Central memory CD8-positive, alpha-beta T cell (primary cell): Measurements from ENCODE around the gene PEMT.
"Not testable (repeated sequence)": the region's sequence is repeated elsewhere in the genome, so short reads cannot be mapped to it uniquely, and the experiment has no call there.

Experiments used
- ATAC-seq: fragments of 150-1000 bp; cut with Tn5 transposase; replicated peaks from 2 replicates; pipeline ENCODE4 v1.10.0; 2022; ENCODE audit warnings: mild to moderate bottlenecking, moderate FRiP score, moderate number of reproducible peaks; ENCODE audit not compliant: poor library complexity, severe bottlenecking; ENCODE audit errors: extremely low read depth
- DNase-seq, 2 donors: peaks; one replicate each; pipeline ENCODE4 v3.0.0; 2021; ENCODE audit warnings: low spot score in 2 of 2
- H3K27ac Mint-ChIP-seq: one replicate; pipeline ENCODE4 v1.8.0; 2022; ENCODE audit warnings: low read depth, mild to moderate bottlenecking, moderate library complexity, mixed read lengths
- H3K27me3 Mint-ChIP-seq: one replicate; pipeline ENCODE4 v1.8.0; 2022; ENCODE audit warnings: mixed read lengths
- H3K36me3 Mint-ChIP-seq: one replicate; pipeline ENCODE4 v1.8.0; 2022; ENCODE audit warnings: mild to moderate bottlenecking, moderate library complexity, mixed read lengths; ENCODE audit not compliant: insufficient read depth
- H3K4me1 Mint-ChIP-seq: one replicate; pipeline ENCODE4 v1.8.0; 2022; ENCODE audit warnings: mixed read lengths
- H3K4me3 Mint-ChIP-seq: one replicate; pipeline ENCODE4 v1.8.0; 2022; ENCODE audit warnings: mild to moderate bottlenecking, moderate library complexity, mixed read lengths
- H3K9me3 Mint-ChIP-seq: one replicate; pipeline ENCODE4 v1.8.0; 2022; ENCODE audit warnings: mixed read lengths

The PEMT gene, protein sequence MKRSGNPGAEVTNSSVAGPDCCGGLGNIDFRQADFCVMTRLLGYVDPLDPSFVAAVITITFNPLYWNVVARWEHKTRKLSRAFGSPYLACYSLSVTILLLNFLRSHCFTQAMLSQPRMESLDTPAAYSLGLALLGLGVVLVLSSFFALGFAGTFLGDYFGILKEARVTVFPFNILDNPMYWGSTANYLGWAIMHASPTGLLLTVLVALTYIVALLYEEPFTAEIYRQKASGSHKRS

DNA sequence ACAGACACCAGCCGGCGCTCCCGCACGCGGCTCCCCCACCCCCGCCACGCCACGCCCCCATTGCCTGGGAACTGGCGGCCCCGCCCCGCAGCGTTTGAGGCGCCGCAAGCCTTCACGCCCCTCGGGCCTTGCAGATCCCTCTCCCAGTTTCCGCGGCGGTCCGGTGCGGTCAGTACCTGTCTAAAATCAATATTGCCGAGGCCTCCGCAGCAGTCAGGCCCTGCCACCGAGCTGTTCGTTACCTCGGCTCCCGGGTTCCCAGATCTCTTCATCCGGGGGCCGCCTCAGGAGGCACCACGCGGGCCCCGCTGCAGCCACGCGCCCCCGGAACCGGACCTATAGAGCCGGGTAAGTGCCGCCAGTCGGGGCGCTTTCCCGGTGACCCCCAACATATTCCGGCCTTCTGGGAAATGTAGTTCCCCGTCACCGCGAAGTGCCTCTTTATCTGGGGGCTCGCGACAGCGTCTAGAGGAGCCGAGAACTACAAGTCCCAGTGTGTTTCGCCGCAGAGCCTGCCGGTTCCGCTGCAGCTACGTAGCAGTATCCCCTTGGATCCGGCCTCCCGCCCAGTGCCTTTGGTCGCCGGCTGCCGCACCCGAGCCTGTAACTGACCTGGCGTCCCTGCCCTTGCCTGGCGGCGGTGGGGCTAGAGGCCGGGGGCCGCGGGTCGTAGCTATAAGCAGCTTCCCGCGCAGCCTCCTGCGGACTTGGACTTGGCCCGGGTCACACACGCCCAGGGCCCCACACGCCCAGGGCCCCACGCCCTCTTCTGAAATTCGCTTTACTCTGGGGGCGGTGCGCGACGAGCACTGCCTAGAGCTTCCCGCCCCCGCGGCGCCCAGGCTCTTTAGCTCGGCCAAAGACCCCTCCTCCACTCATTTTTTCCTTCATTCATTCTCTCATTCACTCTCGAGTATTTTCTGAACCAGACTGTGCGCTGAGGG lies at the start of gene PEMT:
Gene PEMT (minus strand): TSS at position 354 of the 944 bp plus-strand sequence. CDS start 82 bp downstream, at position 272.
- peaks cover 19% of the 10 kb centered on the region for H3K4me1 Mint-ChIP-seq
- ATAC-seq: peak; percentile 97
- H3K36me3 Mint-ChIP-seq: peaks cover 2% of the 10 kb centered on the region
- H3K27me3 Mint-ChIP-seq: no peaks in the 10 kb centered on the region
- DNase-seq: peak; percentile 84 to 89
- H3K27ac Mint-ChIP-seq: peak within 1 kb of the TSS; percentile 80
- H3K4me3 Mint-ChIP-seq: peak within 1 kb of the TSS; percentile 88
- H3K9me3 Mint-ChIP-seq: no peaks in the 10 kb centered on the region

DNA sequence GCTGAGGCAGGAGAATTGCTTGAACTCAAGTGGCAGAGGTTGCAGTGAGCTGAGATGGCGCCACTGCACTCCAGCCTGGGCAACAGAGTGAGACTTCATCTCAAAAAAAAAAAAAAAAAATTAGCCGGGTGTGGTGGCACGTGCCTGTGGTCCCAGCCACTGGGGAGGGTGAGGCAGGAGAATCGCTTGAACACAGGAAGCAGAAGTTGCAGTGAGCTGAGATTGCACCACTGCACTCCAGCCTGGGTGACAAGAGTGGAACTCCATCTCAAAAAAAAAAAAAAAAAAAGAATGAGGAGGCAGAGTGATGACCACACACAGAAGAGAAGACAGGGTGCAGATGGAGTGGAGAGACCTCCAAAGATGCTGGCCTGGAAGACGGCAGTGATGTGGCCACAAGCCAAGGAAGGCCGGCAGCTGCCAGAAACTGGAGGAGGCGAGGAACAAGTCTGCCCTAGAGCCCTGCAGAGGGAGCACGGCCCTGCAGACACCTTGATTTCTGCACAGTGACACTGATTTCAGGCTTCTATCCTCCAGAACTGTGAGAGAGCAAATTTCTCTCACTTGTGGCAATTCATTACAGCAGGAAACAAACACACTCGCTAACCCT lies 48.3 kb upstream of the PEMT start:
- not testable (repeated sequence) for ATAC-seq, H3K9me3 Mint-ChIP-seq, H3K4me3 Mint-ChIP-seq, DNase-seq, H3K27me3 Mint-ChIP-seq, H3K4me1 Mint-ChIP-seq, H3K36me3 Mint-ChIP-seq, H3K27ac Mint-ChIP-seq

DNA sequence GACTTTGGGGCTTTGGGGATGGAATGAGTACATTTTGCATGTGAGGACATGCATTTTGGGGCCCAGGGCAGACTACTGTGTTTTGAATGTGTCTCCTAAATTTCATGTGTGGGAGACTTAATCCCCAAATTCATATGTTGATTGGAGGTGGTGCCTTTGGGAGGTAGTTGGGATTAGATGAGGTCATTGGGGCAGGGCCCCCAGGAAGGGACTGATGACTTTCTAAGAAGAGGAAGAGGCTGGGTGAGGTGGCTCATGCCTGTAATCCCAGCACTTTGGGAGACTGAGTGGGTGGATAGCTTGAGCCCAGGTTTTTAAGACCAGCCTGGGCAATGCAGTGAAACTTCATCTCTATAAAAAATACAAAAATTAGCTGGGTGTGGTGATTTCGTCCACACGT lies 47.0 kb upstream of the PEMT start:
- Mint-ChIP-seq H3K9me3 (no peaks in the 10 kb centered on the region), H3K4me1 (no peaks in the 10 kb centered on the region), H3K27me3 (no peaks in the 10 kb centered on the region), H3K4me3 (no peak overlapping the region), H3K27ac (no peak overlapping the region), H3K36me3 (peaks cover 6% of the 10 kb centered on the region)
- ATAC-seq (no peak), DNase-seq (no peak)

DNA sequence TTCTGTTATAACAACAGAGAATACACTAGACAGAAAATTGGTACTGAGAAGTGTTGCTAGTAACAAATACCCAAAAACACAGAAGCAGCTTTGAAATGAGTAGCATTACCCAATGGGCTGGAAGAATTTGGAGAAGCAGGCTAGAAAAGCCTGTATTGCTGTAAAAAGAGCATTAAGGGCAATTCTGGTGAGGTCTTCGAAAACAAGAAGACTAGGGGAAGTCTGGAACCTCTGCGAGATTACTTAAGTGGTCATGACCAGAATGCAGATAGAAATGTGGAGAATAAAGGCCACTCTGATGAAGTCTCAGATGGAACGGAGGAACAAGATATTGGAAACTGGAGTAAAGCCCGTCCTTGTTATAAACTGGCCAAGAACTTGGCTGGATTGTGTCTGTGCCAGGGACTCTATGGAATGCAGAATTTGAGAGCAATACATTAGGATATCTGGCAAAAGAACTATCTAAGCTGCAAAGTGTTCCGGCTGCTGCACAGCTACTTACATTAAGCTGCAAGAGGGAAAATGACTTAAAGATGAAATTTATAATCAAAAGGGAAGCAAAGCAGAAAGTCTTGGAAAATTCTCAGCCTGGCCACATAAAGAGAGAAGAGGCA lies 44.9 kb upstream of the PEMT start:
- Mint-ChIP-seq H3K4me3 (no peak overlapping the region), H3K27ac (no peak overlapping the region), H3K36me3 (peaks cover 4% of the 10 kb centered on the region), H3K9me3 (no peaks in the 10 kb centered on the region), H3K27me3 (no peaks in the 10 kb centered on the region), H3K4me1 (no peaks in the 10 kb centered on the region)
- DNase-seq: no peak
- ATAC-seq: no peak

DNA sequence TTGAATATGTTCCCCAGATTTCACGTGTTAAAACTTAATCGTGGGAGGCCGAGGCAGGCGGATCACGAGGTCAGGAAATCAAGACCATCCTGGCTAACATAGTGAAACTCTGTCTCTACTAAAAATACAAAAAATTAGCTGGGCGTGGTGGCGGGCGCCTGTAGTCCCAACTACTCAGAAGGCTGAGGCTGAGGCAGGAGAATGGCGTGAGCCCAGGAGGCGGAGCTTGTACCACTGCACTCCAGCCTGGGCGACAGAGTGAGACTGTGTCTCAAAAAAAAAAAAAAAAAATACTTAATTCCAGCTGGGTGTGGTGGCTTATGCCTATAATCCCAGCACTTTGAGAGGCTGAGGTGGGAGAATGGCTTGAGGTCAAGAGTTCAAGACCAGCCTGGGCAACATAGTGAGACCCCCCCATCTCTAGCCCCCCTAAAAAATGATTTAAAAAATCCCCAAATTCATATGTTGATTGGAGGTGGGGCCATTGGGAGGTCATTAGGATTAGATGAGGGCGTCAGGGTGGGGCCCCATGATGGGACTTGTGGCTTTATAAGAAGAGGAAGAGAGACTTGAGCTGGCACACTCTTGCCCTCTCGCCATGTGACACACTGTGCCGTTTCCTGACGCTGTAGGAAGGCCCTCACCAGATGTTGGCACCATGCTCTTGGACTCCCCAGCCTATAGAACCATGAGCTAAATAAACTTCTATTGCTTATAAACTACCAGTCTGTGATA lies 44.2 kb upstream of the PEMT start:
- H3K4me3 Mint-ChIP-seq, H3K4me1 Mint-ChIP-seq, H3K9me3 Mint-ChIP-seq, ATAC-seq, DNase-seq, H3K27ac Mint-ChIP-seq, H3K27me3 Mint-ChIP-seq, H3K36me3 Mint-ChIP-seq: not testable (repeated sequence)

DNA sequence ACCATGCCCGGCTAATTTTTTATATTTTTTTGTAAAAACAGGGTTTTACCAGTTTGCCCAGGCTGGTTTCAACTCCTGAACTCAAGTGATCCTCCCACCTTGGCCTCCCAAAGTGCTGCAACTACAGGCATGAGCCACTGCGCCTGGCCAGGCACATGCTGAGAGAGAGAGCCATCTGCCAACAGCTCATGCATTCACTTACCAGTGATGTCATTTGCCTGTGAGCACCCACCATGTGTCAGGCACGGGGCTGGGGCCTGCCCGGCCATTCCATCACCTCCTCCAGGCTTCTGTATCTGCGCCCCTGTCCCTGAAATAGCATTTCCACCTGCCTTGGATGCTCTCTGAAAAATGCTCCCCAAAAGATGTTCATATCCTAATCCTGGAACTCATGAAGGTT lies 43.6 kb upstream of the PEMT start:
- Mint-ChIP-seq H3K9me3 (no peaks in the 10 kb centered on the region), H3K4me3 (no peak overlapping the region), H3K27me3 (no peaks in the 10 kb centered on the region)

DNA sequence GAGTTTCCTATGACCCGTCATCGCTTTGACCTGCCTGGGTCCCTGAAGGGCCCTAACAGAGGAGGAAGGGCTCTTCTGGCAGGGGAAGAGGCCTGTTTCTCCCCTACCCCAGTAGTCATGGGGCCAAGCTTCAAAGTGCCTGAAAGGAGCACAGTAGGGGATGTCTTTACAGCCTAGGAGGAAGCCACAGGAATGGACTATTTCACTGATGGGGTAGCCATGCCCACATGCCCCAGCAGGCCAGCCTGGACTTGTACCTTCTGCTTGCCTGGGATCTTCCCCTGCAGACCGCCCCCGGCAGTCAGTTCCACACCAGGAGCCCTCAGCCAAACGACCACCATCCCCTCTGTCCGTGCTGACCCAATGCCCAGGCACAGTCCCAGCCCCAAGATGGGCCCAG lies 41.8 kb upstream of the PEMT start:
- no peak for ATAC-seq
- peaks cover 5% of the 10 kb centered on the region for H3K4me1 Mint-ChIP-seq
- peaks cover 9% of the 10 kb centered on the region for H3K36me3 Mint-ChIP-seq
- no peak overlapping the region for H3K27ac Mint-ChIP-seq
- H3K9me3 Mint-ChIP-seq: no peaks in the 10 kb centered on the region
- no peaks in the 10 kb centered on the region for H3K27me3 Mint-ChIP-seq
- no peak for DNase-seq
- H3K4me3 Mint-ChIP-seq: no peak overlapping the region

More for the DNA sequence above, 43.6 kb upstream of the PEMT start:
- DNase-seq (no peak), ATAC-seq (no peak)
- Mint-ChIP-seq H3K4me1 (no peaks in the 10 kb centered on the region), H3K36me3 (peaks cover 4% of the 10 kb centered on the region), H3K27ac (no peak overlapping the region)

DNA sequence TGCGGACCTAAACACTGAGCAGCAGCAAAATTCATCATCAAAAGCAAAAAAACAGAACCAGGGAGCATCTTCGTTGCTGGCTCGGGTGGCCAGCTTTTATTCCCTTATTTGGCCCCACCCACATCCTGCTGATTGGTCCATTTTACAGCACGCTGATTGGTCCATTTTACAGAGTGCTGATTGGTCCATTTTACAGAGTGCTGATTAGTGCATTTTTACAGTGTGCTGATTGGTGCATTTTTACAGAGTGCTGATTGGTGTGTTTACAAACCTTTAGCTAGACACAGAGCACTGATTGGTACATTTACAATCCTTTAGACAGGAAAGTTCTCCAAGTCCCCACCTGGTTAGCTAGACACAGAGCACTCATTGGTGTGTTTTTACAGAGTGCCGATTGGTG lies 41.2 kb upstream of the PEMT start:
- H3K27ac Mint-ChIP-seq, DNase-seq, H3K4me1 Mint-ChIP-seq, H3K36me3 Mint-ChIP-seq, H3K9me3 Mint-ChIP-seq, H3K4me3 Mint-ChIP-seq, ATAC-seq, H3K27me3 Mint-ChIP-seq: not testable (repeated sequence)

DNA sequence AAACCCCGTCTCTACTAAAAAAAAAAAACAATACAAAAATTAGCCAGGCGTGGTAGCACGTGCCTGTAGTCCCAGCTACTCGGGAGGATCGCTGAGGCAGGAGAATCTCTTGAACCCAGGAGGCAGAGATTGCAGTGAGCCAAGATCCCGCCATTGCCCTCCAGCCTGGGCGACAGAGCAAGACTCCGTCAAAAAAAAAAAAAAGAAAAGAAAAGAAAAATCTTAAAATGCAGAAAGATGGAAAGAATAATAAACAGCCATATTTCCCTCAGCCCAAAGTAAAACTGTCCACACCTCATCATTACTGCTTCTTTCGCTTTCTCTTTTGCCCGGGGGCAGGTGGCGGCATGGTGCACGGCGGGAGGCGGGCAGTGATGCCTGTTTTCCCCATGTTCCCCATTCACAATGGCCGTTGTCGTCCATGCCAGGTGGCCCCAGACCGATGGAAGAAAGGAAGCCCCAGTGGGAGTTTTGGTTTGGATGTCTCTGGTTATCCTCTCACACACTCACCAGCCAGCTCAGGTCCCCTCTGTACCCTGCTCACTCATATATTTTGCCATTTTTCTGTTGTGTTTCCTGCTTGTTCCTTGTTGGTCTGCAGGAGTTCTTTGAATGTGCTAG lies 37.0 kb upstream of the PEMT start:
- H3K36me3 Mint-ChIP-seq: peaks cover 5% of the 10 kb centered on the region
- DNase-seq: peak in 1 of 2 donors; percentile 22

DNA sequence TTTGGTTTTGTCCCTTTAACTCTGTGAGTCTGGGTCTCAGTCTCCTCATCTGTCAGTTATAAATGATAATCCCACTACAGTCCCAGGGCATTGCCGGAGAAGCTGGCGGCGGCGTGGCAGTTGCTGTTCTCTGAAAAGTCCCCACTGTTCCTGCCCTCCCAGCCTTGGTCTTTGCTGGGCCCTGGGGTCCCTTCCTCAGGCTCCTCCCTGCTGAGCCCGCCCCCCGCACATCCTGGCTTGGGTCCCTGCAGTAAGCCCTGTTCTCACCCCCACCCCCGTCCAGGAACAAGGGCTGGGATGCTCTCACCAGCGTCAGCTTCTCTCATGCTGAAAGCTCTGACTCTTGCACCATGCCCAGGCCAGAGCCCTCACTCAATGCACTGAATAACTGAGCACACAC lies 35.3 kb upstream of the PEMT start:
- ATAC-seq: no peak
- Mint-ChIP-seq H3K36me3 (peaks cover 5% of the 10 kb centered on the region), H3K4me1 (peaks cover 6% of the 10 kb centered on the region), H3K9me3 (no peaks in the 10 kb centered on the region), H3K27me3 (no peaks in the 10 kb centered on the region), H3K27ac (no peak overlapping the region), H3K4me3 (no peak overlapping the region)
- no peak for DNase-seq

More for the DNA sequence above, 37.0 kb upstream of the PEMT start:
- H3K27me3 Mint-ChIP-seq: no peaks in the 10 kb centered on the region
- H3K4me1 Mint-ChIP-seq: peaks cover 6% of the 10 kb centered on the region
- peak overlapping the region; percentile 85 for H3K27ac Mint-ChIP-seq
- no peaks in the 10 kb centered on the region for H3K9me3 Mint-ChIP-seq
- peak; percentile 82 for ATAC-seq
- peak overlapping the region; percentile 77 for H3K4me3 Mint-ChIP-seq

DNA sequence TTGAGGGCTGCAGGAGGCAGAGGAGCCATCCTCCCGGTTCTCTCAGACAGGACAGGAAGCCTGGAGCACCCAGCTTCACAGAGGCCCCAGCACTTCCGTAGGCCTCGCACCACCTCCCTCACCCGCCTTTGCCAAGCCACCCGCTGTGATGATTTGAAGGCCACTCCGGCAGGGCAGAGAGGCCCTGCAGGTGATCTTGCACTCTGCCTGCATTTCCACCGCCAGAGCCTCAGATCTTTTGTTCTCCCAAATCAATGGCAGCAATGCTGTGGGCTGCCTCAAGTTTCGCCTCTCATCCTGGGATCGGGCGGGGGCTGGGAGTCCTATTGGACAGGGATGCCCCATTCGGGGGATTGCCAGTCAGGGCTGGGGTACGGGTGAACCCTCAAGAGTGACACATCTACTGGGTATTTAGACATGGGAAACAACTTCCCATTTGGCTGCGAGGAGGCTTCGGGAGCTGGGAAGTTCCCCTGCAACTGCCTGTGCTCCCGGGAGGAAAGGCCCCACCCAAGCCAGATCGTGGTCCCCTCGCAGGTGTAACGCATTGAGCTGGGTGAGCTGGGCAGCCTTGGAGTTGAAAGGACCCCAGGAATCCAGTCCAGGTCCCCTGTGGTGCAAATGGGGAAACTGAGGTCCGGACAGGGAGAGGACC lies 34.8 kb upstream of the PEMT start:
- peaks cover 6% of the 10 kb centered on the region for H3K36me3 Mint-ChIP-seq
- DNase-seq: no peak
- H3K9me3 Mint-ChIP-seq: no peaks in the 10 kb centered on the region
- H3K27ac Mint-ChIP-seq: no peak overlapping the region
- peaks cover 6% of the 10 kb centered on the region for H3K4me1 Mint-ChIP-seq
- ATAC-seq: no peak
- no peaks in the 10 kb centered on the region for H3K27me3 Mint-ChIP-seq
- H3K4me3 Mint-ChIP-seq: no peak overlapping the region
